HG03025 (cell line): ENCODE results near the gene HSPB6.
"Not testable (repeated sequence)": the region's sequence is repeated elsewhere in the genome, so short reads cannot be mapped to it uniquely, and the experiment has no call there.

Experiments
- ATAC-seq: cut with Tn5 transposase; IDR thresholded peaks from one replicate; pipeline ENCODE4 v1.9.1; 2021; ENCODE audit warnings: mild to moderate bottlenecking, moderate library complexity; ENCODE audit not compliant: unreplicated experiment, low FRiP score

Gene HSPB6

GRCh38 chr19:35756377-35757230 lies at the start of gene HSPB6:
TSS of gene HSPB6 (minus strand) at chr19:35757029. CDS start at chr19:35757008, 21 bp downstream.
- no peak for ATAC-seq

GRCh38 chr19:35806597-35806996 lies 49.8 kb upstream of the HSPB6 start:
- no peak for ATAC-seq

- ATAC-seq: no peak
Measured at GRCh38 chr19:35805526-35806102, 48.8 kb upstream of the HSPB6 start.

- no peak for ATAC-seq
Measured at GRCh38 chr19:35801828-35802227, 45.0 kb upstream of the HSPB6 start.

GRCh38 chr19:35797663-35798062 lies 40.8 kb upstream of the HSPB6 start:
- no peak for ATAC-seq

DNA sequence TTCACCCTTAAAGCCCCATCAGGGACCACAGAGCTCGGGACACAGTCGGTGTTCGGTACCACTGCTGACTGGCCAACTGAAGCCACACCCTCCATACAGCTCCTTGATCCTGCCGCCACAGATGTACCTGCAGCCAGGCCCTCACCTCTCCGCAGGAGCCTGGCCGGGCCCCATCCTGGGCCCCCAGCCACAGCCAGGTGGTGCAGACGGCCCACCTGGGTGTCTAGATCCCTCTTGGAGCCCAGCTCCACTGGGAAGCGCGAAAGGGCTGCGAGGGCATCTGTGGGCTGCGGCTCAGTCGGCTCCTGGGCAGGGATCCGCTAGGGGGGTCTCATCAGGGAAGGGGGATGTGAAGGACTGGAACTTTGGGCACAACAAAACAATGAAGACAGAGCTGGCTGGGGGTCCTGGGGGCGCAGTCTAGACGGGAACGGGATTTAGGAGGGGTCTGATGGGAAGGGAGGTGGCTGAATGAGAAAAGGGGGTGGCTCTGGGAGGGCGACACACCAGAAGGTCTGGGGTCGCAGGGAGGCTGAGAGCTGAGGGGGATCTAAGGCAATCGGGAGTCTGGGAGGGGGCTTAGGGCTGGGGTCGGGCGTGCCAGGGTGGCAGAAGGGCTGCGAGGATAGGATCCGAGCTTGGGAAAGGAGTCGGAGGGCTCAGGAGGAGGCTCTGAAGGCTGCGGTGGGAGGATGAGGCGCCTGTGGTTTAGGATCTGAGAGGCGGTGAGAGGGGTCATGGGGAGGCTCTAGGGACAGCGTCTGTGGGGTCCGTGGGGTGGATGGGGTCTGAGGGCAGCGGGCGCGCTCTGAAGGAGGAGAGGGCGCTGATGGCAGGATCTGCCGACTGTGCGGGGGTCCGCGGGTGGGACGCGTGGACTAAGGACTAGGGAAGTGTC lies 40.1 kb upstream of the HSPB6 start:
- no peak for ATAC-seq

DNA sequence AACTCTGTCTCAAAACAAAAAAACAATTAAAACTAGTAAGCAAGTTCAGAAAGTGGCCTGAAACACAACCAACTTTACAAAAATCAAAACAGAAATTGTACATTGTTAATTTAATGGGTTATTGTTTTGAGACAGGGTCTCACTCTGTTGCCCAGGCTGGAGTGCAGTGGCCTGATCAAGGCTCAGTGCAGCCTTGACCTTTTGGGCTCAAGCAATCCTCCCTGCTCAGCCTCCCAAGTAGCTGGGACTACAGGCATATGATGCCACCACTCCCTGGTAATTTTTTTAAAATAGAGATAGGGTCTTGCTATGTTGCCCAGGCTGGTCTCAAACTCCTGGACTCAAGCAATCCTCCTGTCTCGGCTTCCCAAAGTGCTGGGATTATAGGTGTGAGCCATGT lies 38.7 kb upstream of the HSPB6 start:
- ATAC-seq: not testable (repeated sequence)

DNA sequence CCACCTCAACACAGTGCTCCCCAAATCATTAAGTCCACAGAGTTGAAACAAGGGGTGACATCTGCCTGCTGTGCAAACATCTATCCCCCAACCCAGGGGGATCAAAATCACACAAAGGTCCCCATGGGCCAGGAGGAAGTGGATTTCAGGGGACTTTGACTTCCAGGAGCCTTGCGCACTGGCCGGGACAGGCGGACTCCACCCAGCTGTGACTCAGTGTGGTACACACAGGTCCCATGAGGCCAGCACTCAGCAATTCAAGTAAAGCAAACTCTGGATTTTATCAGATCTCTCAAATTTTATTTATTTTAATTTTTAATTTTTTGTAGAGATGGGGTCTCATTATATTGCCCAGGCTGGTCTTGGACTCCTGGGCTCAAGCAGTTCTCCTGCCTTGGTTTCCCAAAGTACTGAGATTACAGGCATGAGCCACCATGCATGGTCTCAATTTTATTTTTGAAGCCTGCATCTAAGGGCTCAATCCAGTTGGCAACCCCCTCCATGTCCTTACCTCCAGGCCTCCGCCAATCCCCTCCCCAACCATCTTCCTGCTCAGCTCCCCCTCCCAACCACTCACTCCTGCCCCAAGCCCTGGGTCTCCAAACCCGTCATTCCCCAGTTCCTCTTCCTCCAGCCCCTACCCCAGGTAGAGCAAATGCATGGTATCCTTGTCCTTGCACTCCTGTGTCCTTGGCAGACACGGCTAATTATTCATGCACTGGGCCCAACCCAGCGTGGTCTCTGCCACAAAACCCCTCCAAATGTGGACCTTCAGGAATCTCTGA lies 36.7 kb upstream of the HSPB6 start:
- no peak for ATAC-seq

GRCh38 chr19:35792888-35793287 lies 36.1 kb upstream of the HSPB6 start:
- ATAC-seq: no peak

DNA sequence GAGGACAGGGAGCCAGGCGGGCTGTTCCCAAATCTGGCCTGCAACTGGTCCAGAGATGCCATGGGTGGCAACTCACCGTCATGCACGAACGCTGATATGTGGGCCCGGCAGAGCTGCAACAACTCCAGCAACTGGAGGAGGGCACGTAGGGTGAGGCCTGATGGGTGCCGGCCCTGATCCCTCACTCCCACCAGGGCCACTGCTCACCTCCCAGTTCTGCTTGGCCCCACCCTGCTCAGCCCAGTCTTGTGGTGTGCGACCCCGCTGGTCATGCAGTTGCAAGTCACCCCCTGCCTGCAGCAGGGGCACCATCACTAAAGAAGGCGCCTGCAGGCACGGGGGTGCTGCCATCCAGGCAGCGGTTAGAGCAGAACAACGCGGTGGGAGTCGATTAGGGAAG lies 35.5 kb upstream of the HSPB6 start:
- ATAC-seq: no peak

DNA sequence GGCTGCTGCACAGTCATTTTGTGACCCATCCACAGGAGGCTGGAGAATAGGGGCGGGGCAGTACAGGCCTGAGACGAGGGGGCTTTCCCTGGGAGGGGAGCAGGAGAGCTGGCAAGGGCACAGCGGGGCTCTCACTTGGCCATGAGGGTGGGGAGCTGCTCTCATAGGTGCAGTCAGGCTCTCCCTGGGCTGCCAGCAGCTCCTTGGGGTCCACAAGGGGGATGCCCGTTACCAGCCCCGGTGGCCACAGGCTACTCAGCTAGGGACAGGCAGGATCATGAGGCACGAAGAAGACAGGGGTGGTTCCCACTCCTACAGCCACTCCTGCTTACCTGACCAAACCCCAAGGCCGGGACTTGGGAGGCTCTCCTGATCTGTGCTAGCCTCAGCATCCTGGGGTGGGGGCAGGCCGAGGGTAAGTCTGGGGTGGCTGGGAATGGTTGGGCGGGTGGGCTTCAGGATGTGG lies 35.0 kb upstream of the HSPB6 start:
- no peak for ATAC-seq

- no peak for ATAC-seq
Measured at GRCh38 chr19:35790981-35791813, 34.4 kb upstream of the HSPB6 start.

DNA sequence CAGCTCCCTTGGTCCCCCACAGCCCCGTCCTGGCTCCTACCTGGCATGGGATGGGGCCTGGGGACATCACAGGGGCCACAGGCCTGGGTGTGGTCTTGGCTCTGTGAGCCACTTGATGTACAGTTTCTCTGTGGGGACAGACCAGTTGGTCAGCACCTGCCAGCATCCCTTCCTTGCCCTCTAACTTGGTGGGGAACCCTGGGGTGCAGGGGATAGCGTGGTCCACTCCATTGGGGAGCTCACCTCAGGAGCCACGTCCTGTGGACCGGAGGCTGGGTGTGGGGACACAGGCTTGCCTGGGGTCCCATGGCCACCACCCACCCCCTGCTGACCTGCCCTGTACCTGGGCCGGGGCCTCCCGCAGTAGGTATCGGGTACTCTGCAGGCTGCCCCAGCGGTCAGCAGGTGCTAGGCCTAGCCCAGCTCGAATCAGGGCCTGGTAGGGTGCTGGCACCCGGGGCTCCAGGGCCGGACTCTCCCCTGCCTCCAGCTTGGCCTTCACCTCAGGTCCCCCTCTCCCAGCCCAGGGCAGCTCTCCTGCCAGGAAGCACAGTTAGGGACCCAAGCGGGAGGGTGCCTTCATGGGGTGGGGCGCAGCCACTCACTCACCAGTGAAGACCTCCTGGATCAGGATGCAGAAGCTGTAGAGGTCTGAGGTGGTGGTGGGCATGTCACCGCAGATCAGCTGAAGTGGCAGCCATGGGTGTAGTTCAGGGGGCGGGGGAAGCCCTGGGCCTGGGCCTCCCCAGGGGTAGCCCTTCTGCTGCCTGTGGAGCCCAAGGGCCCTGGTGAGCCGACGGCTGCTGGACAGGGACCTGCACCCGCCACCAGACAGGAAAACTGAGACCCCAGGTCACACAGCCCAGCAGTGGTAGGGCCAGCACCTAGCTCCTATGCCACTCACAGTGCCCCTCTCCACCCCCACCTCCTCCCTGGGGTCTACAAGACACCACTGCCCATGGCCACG lies 33.4 kb upstream of the HSPB6 start:
- no peak for ATAC-seq

- ATAC-seq: no peak
Measured at GRCh38 chr19:35789195-35789977, 32.6 kb upstream of the HSPB6 start.

- no peak for ATAC-seq
Measured at GRCh38 chr19:35788205-35788960, 31.6 kb upstream of the HSPB6 start.

GRCh38 chr19:35787227-35787799 lies 30.5 kb upstream of the HSPB6 start:
- ATAC-seq: no peak
